Endothelial cell (in vitro differentiated cells): ENCODE data around the gene CAPN13. TPM values are rescaled to one million over a fixed set of nuclear protein-coding genes. Genes with fewer than 3 reads are reported as not detected.

ENCODE experiments used
- DNase-seq: peaks from one replicate; pipeline ENCODE4 v3.0.0; 2021; ENCODE audit warnings: low spot score
- H3K27ac Mint-ChIP-seq: one replicate; pipeline ENCODE4 v1.8.0; 2021; ENCODE audit warnings: mixed read lengths, inconsistent platforms; ENCODE audit not compliant: unreplicated experiment
- H3K27me3 Mint-ChIP-seq: one replicate; pipeline ENCODE4 v1.8.0; 2021; ENCODE audit warnings: mild to moderate bottlenecking, moderate library complexity, mixed read lengths, inconsistent platforms; ENCODE audit not compliant: unreplicated experiment
- H3K36me3 Mint-ChIP-seq: one replicate; pipeline ENCODE4 v1.8.0; 2021; ENCODE audit warnings: mild to moderate bottlenecking, low read depth, mixed read lengths, inconsistent platforms; ENCODE audit not compliant: unreplicated experiment
- H3K4me1 Mint-ChIP-seq: one replicate; pipeline ENCODE4 v1.8.0; 2021; ENCODE audit warnings: mild to moderate bottlenecking, mixed read lengths, inconsistent platforms; ENCODE audit not compliant: unreplicated experiment
- H3K4me3 Mint-ChIP-seq: one replicate; pipeline ENCODE4 v1.8.0; 2021; ENCODE audit warnings: mild to moderate bottlenecking, mixed read lengths, inconsistent platforms; ENCODE audit not compliant: unreplicated experiment
- H3K9me3 Mint-ChIP-seq: one replicate; pipeline ENCODE4 v1.8.0; 2021; ENCODE audit warnings: mixed read lengths, inconsistent platforms; ENCODE audit not compliant: unreplicated experiment
- total RNA-seq: library from RNA; stranded (reverse); fragmentation: NEBNext Ultra II Directional; extraction: Animal tissue kit (Norgen Biotek cat#: 25700); gene quantifications from one replicate; pipeline ENCODE4 v1.2.1, GENCODE V29; 2021; ENCODE audit not compliant: unreplicated experiment
- TF ChIP-seq, protein P1 (sequence below): fragments of 200-600 bp; sonication (generic); IDR thresholded peaks from one replicate; pipeline ENCODE4 v1.5.0; 2021; ENCODE audit warnings: antibody characterized with exemption; ENCODE audit not compliant: unreplicated experiment

CAPN13 gene
- total RNA-seq, 1 donor from 2014 or later = 0.44 TPM

DNA sequence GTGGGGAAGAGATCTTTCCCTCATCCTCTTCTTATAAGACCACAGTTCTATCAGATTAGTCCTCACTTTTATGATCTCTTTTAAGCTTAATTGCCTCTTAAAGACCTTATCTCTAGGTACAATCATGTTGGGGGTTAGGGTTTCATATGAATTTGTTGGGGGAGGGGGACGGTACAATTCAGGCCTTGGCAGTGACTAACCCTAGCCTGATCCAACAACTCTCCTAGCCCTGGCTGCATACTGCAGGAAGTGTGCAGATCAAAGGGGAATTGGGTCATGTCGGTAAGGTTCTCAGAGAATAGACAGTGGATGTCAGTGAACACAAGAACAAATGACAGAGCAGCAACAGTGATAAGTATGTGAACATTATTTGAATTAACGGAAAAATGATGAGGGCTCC is 16.4 kb downstream of the CAPN13 start:
- Mint-ChIP-seq H3K4me1 (no peaks in the 10 kb centered on the region), H3K27me3 (no peaks in the 10 kb centered on the region), H3K9me3 (no peaks in the 10 kb centered on the region), H3K4me3 (no peak overlapping the region), H3K36me3 (no peaks in the 10 kb centered on the region), H3K27ac (no peak overlapping the region)
- TF ChIP-seq, protein P1, sequence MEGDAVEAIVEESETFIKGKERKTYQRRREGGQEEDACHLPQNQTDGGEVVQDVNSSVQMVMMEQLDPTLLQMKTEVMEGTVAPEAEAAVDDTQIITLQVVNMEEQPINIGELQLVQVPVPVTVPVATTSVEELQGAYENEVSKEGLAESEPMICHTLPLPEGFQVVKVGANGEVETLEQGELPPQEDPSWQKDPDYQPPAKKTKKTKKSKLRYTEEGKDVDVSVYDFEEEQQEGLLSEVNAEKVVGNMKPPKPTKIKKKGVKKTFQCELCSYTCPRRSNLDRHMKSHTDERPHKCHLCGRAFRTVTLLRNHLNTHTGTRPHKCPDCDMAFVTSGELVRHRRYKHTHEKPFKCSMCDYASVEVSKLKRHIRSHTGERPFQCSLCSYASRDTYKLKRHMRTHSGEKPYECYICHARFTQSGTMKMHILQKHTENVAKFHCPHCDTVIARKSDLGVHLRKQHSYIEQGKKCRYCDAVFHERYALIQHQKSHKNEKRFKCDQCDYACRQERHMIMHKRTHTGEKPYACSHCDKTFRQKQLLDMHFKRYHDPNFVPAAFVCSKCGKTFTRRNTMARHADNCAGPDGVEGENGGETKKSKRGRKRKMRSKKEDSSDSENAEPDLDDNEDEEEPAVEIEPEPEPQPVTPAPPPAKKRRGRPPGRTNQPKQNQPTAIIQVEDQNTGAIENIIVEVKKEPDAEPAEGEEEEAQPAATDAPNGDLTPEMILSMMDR = no peak
- no peak for DNase-seq

DNA sequence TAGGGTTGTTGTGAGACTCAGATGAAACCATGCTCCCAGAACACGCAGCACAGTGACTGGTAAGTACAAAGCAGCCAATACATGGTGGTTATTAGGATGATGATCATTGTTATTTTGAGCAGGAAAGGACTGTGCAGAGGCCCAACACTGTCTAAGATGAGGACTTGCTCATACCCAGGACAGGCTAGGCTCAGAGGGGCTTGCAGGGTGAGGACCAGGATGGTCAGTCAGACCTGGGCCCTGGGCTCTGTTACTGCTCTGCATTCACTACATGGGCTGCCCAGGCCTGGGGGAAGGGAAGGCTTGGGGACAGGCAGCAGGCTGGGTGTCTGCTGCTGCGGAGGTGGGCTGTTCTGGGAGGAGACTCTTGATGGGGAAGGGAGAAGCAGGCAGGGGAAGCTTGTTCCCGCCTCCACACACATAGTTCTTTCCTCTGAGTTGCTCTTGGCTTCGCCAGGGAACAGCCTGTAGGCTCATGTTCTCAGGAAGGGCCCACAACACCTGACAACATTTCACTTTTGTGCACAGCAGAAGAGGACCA is 17.5 kb downstream of the CAPN13 start:
- no peak for DNase-seq
- H3K27me3 Mint-ChIP-seq = no peaks in the 10 kb centered on the region
- no peaks in the 10 kb centered on the region for H3K9me3 Mint-ChIP-seq
- H3K36me3 Mint-ChIP-seq = no peaks in the 10 kb centered on the region
- TF ChIP-seq, protein P1 = no peak
- H3K4me1 Mint-ChIP-seq = no peaks in the 10 kb centered on the region
- H3K4me3 Mint-ChIP-seq = no peak overlapping the region
- H3K27ac Mint-ChIP-seq = no peak overlapping the region

DNA sequence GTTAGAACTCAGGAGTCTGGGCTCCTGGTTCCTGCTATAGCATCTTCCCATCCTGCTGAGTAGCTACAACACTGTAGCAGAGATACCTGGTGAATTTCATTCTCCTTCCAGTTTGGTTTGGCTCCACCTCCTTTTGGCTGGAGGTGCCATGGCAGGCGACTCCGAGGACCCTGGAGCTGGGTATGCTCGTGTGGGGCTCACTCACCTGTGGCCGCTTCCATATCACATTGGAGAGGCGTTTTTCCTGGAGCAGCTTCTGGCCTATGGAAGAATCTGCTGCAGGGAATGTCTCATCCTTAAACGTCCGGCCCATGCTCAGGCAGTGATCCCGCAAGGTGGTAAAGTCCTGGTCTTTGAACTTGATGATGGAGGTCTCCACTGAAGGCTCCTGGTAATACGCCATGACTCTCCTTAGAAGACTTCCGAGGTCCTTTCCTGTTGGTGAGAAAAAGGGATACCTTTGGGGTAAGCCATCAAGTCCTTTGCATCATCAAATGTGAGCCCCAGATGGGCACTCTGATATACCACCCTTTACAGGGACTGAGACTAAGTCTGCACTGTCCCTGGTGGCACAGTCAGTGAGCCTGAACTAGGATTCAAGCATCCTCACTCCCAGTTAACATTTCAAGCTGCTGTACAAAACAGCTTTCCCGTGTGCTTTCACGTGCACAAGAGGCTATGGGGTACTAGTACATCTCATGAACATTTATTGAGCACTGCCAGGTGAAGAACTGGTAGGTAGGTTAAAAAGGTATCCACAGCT is 20.1 kb downstream of the CAPN13 start:
- Mint-ChIP-seq H3K4me1 (peaks cover 5% of the 10 kb centered on the region), H3K27ac (no peak overlapping the region), H3K36me3 (no peaks in the 10 kb centered on the region), H3K27me3 (no peaks in the 10 kb centered on the region), H3K4me3 (no peak overlapping the region), H3K9me3 (no peaks in the 10 kb centered on the region)
- TF ChIP-seq, protein P1 = no peak
- no peak for DNase-seq

DNA sequence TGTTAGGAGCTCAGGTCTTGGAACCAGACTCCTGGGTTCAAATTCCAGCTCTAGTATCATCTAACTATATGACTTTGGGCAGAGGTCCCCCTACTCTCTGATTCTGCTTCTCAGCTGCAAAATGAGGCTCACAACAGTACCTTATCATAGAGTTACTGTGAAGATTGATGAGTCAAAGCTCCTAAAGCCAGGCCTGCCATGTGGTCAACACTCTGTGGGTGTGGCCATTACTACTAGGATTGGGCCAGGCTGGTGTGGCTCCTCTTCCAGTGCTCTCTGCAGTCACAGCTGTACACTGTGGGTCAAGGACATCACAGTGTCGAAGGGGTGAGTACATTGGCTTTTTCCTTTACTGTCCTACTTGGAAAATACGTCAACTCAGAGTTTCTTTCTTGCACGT is 22.6 kb downstream of the CAPN13 start:
- Mint-ChIP-seq H3K4me3 (no peak overlapping the region), H3K4me1 (peaks cover 5% of the 10 kb centered on the region), H3K27me3 (no peaks in the 10 kb centered on the region), H3K27ac (no peak overlapping the region), H3K9me3 (no peaks in the 10 kb centered on the region), H3K36me3 (no peaks in the 10 kb centered on the region)
- no peak for DNase-seq
- TF ChIP-seq, protein P1 = no peak

DNA sequence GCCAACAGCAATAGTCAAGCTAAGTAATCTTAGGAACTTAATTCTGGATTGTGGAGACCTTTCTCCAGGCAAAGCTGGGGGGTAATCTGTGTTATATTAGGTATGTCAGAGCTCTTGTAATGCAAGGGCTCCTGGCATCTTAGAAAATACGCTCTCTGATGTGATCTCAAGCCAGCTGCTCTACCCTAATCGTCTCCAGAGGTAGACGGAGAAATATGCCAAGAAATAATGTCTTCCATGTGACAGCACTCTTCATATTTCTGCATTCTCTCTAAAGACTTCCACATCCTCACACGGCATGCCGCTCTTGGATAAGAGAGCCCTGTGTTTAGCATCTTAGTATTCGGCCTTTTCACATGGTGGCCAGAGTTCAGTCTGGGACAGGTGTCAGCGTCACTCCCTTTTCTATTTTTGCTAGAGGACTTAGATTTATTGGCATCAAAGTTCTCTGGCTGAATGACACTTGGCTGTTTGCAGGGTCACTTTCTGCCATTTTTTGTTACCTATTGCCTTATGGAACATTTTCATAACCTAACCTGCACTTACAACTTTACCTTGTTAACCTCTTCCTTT is 25.2 kb downstream of the CAPN13 start:
- Mint-ChIP-seq H3K27ac (no peak overlapping the region), H3K9me3 (no peaks in the 10 kb centered on the region), H3K4me3 (no peak overlapping the region), H3K4me1 (peaks cover 7% of the 10 kb centered on the region), H3K36me3 (no peaks in the 10 kb centered on the region), H3K27me3 (no peaks in the 10 kb centered on the region)
- TF ChIP-seq, protein P1 = no peak
- DNase-seq = no peak
